Activated CD4-positive, alpha-beta T cell treated with anti-CD3 and anti-CD28 coated beads, Interleukin-2, amount 50 U/mL, for 48 hours (primary cell): ENCODE data around the gene CDH4.

Source experiments
- DNase-seq, 2 experiments: peaks; one replicate each; pipeline ENCODE4 v3.0.0-alpha.2; 2020

The CDH4 gene

DNA sequence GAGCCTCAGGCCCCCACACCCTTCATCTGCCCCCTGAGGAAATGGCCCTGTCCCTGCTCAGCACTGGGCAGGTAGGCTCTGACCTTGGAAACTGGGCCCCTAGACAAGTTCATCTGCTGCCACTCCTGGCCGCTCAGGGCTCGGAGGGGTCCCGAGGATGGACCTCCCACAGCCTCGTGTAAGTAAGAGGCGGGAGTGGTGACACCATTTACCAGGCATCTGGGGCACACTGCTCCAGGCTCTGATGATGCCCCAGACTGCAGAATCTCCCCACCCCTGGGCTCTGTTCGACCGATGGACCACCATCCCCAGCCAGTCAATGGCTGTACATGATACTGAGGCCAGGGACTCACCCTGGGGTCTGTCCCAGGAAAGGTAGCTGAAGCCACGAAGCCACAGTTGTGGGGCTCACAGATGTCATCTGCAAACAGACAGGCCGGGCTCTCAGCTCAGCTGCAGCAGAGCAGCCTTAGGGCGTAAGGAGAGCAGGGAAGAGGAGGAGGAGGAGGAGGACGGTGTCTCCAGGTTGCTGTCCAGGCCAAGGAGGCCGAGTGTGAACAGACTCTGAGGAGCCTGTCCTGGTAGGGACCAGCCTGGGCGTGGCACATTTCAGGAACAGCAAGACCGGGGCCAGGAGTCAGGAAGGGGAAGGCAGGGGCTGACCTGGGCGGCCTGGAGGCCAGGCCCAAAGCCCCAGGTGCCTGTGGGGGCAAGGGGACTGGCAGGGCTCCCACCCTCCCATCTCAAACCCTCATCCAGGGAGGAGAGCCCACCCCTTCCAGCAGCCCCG, 513.2 kb downstream of the CDH4 start:
- DNase-seq = no peak

DNA sequence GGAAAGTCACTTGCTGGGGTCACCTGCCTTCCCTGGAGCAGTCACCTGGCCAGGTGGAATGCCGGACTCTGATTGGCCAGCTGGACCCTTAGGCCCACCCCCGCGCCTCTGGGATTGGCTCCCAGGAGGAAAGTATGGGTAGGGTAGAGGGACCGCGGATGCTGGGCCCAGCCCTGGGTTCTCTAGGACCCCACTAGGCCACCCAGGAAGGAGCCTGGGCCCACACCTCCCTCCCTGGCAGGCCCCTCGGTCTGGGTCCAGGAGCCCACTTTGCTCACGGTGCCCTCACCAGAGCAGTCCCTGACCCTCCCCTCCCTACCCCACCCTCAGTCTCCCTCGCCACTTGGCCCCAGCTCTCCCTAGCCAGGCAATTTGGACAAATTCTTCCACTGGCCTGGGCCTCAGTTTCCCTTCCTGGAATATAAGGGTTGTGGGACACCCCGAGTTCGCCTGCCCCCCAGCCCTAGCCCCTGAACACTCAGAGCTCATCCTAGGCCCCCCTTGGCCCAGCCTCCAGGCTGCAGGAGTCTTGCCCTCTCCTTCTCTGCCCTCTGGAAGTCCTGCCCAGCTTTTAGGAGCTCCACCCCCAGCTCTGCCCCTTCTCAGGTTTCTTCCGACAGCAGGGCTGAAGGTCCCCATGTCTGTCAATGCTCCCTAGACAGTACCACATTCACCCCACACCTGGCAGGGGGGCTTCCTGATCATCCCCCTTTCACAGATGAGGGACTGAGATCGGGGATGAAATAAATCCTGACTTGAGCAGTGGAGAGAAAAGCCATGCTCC, 514.0 kb downstream of the CDH4 start:
- DNase-seq = no peak

DNA sequence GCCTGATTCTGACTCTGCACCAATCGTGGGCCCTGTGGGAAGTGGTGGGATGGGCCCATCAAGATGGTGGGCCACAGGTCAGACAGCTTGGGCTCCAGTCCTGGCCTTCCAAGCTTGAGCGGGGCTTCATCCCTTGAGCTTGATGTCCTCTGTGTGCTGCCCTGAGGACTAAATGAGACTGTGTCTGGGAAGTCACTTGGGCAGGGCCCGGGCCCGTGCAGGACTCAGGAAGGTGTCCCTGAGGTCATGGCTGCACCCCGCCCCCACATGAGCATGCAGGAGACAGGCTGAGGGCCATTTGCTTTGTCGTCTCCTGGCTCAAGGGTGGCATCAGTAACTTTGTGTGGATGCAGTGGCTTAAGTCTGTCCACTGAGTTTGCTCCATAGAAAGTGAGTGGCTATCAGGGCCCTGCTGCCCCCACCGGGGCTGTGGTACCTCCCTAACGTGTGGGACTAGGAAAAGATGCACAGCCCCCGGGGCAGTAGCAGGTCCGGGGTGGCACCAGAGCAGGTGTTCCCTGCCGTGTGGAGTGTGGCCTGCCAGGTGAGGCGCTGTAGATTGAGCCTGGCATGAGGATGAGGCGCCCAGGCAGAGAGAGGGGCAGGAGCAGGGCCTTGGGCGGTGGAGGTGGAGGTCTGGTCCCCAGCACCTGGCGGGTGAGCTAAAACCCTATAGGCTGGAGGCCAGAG, 515.0 kb downstream of the CDH4 start:
- no peak for DNase-seq

DNA sequence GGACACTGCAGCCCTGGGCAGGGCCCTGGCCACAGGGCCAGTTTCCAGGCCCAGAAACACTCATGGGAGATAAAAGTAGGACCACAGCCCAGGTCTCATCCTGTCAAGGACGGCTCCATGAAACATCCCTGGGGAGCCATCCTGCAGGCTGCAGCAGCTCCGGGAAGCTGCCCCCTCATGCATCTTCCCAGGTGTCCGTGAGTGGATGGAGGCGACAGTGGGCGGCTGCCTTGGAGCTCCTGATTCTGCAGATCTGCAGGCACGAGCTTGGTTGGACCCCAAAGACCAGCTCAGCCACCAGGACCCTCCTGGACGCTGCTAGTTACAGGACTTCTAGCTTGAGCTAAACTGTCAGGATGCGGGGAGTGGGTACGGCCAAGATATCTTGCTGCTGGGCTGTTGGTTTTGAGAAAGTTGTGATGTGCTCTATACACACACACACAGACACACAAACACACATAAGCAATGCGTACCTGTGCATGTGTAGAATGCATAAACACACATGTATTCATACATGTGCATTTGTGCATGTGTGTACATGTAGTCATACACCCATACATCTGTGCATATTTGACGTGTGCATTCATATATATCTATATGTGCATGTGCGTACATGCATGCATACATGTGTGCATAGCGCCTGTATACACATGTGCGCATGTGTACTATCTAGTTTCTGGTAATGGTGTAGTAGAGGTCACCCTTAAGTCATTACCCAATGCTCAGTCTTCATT, 515.9 kb downstream of the CDH4 start:
- no peak for DNase-seq

DNA sequence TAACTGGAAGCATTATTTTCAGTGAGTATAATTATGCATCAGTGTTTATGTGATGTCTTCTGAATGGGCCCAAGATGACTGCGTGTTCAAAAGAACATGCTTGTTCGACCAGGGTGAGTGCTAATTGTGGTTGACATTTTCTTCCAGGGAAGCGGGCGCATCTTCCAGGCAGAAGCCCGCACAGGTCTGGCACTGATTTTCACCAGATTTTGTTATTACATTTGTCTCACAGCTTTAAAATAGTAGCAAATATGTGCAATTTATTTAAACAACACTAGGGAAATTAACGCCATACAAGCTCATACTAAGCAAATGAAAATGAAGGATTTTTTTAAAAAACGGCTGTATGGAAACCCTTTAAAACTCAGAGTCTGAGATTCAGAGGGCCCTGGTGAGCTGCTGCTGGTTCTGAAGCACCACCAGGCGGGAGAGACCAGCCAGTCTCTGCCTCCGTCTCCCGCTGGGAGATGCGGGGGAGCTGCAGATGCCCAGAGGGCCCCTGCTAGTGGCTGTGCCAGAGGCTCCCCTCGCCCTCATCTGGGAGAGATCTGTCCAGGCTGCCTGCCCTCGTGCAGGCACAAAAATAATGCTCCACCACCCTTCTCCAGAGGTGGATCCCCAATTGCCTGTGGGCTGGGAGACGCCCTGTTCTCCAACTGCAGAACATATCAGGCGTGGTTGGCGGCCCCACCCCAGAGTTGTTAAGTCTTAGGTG, 516.7 kb downstream of the CDH4 start:
- DNase-seq = no peak

DNA sequence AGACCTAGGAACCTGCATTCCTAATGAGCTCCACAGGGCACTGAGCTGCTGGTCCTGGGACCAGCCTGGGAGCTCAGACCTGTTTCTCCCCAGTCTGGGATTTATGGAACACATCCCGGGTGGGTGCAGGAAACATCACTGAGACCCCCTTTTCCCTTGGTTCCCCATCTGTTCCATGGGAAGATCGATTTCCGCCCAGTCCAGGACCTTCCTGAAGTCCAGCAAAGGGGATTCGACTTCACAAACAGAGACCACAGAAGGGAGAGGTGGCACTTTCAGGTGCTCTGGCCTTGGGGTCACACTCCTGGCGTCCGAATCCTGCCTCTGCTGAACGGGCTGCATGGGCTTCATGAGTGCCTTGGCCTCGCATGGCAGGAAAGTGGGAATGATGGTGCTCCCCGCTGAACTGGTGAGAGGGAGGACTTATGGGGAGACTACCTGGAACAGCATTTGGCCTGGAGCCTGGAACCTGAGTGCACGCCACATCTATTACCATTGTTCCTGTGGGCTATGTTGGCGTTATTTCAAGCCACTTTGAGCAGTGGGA, 517.3 kb downstream of the CDH4 start:
- DNase-seq = no peak

DNA sequence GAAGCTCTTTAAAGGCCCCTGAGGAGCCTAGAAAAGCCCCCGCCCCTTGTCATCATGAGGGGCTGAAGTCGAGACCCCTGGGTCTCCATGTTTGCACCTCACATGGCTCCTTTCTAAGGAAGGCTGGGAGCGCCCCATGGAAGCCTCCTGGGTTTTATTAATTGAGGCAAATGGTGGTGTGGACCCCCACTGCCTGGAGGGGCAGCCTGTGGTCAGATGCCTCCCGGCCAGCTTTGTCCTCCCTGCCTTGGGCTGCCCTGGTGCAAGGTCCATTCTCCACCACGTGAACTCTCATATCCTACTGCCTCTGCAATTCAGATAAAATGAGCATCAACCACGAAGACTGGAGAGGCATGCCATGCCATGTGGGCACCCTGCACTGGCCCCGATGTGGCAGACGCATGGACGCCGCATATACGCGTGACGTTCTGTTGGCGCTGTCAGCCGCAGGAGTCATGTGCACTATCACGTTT, 518.1 kb downstream of the CDH4 start:
- DNase-seq = no peak

DNA sequence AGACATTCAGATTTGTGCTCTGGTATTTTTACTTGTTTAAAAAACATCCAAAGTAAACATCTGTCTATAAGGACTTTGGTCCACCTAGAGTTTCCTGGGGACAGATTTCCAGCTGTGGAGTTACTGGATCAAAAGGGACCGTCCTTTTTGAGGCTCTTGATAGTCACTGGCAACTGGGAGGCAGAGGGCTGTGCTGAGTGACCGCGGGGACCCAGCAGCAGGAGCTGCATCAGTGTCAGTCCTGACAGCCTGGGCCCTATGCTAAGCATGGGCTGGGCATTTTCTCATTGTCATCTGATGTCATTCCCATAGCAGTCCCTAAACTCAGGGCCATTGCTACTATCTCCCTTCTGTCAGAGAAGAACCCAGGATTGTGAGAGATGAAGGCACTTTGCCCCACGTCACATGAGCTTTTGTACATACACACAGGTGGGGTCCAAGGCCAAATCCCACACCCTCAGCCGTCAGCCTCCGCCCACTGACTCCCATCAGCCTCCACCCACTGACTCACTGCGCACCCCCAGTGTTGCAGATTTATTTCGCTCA, 519.8 kb downstream of the CDH4 start:
- no peak for DNase-seq

DNA sequence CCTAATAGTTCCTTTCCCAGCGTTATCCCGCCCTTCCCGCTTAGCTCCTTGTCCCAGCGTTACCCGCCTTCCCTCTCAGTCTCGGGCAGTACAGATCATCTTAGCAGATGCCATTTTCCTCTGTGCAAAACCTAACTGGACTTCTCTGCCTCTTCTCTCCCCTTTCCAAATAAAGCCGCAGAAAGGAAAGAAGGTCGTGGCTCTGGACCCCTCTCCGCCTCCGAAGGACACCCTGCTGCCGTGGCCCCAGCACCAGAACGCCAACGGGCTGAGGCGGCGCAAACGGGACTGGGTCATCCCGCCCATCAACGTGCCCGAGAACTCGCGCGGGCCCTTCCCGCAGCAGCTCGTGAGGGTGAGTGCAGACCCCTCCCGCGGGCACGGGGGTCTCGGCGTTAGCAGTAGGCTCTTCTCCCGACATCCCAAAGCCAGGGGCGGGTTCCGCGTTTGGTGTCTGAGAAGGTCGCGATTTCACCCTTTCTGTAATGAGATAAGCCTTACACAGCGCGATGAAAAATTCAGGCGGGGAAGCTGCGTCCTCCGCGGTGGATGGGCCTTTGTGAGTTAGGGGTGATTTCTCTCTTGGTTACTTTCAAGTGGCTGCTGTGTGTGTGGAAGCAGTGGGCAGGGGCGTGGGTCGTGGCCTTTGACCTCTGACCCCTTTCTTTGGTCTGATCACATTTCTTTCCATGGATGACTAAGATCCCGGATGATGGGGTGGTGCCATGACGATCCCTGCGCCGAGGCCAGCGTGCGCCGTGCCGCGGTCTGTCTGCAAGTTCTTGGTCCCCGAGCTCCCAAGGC, 521.0 kb downstream of the CDH4 start:
- no peak for DNase-seq

DNA sequence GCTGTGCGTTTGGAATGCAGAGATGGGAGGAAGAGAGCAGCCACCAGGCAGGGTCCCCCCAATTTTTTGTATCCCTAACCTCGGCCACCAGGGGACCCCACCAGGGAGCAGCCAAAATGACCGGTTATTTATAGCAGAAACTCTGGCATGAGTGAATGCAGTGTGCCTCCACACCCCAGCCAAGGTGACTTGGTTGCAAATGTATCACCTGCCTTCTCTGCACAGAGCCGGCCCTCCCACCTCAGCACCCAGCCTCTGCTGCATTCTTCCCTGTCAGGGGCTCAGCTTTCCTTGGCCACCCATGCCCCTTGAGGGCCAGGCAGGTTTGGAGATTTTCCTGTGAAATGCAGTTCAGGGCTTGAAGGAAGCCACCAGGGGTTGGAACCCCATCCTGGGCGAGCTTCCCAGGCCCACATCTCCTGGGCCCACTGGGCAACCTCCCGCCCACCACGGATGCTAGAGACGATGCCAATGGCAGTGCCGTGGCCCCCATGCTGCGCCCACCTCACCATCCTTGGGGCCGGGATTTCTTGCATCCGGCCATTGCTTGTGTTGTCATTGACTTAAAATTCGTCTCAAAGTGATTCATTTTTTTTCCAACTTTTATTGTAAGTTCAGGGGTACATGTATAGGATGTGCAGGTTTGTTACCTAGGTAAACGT, 522.0 kb downstream of the CDH4 start:
- DNase-seq = no peak

DNA sequence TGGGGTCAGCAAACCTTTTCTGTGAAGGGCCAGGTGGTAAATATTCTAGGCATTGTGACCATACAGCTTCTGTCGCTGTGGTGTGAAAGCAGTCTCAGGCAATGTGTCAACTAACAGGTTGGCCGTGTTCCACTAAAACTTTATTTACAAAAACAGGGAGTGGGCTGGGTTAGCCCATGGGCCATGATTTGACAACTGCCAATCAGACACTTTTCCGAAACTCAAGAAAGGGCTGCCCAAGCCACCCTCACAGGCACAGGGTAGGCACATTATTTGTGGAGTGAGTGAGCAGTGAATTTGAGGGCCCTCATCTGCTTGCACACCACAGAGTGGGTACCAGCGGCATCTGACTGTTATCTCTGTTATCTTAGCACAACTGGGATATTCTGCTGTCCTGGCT, 523.4 kb downstream of the CDH4 start:
- no peak for DNase-seq

DNA sequence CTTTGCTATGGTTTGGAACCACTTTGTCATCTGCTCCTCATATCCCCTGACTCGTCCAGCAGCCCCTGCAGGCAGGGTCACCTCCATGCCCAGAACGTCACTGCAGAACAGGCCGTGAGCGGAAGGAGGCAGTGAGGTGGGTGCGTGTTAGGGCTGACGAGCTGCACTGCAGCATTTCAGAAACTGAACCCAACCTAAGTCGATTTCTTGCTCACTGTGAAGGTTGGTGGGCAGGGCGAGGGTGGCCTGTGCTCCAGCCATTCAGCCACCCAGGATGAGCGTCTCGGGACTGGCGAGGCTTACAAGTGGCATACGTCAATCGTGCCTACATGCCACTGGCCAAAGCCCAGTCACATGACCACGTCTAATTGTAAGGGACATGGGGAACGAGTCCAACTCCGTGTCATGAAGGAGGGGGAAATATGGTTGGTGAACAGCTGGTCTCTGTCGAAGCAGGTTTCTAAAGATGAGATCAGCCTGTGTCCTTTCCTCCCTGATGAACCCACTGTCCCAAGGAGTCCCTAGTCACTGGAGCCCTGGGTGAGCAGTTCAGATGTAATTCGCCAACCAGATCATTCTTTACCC, 524.5 kb downstream of the CDH4 start:
- no peak for DNase-seq

DNA sequence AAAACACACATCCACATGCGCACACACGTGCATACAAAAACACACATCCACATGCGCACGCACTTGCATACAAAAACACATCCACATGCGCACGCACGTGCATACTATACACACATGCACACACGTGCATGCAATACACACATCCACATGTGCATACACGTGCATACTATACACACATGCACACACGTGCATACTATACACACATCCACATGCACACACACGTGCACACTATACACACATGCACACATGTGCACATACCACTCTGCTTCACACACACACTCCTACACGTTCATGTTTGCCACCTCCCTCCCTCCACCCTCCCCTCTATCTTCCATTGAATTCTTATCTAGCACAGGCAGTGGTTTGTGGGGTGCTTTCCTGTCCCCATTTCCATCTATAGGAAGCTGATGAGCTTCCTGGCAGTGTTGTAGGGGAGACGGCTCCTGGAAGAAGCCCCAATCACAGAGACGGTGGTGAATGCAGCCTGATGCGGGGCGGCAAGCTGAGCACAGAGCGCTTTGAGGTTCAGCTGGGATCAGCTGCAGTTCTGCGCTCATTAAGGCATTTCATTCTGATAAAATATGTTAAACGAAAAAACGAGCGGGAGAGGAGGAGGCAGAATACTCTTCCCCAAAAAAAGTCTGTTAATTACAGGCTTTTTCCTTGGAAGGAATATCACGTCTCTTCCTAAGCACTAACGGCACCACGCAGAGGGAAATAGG, 525.9 kb downstream of the CDH4 start:
- DNase-seq = no peak

DNA sequence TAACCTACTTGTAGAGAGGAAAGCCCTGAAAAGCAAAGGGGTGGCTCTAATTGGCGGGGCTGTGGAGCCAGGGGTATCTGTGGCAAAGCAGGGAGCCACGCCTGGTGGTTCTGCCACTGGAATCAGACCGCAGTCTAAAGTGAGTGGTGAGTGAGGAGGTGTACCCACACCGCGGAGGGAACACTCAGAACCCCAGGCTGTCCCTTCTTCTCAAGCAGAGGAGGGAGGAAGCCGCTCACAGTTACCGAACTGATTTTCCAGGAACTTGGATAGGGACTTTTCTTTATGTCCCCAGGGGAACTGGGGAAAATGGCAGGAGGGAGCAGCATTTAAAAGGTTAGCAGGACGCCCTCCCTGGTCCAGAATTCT, 526.4 kb downstream of the CDH4 start:
- DNase-seq = no peak

DNA sequence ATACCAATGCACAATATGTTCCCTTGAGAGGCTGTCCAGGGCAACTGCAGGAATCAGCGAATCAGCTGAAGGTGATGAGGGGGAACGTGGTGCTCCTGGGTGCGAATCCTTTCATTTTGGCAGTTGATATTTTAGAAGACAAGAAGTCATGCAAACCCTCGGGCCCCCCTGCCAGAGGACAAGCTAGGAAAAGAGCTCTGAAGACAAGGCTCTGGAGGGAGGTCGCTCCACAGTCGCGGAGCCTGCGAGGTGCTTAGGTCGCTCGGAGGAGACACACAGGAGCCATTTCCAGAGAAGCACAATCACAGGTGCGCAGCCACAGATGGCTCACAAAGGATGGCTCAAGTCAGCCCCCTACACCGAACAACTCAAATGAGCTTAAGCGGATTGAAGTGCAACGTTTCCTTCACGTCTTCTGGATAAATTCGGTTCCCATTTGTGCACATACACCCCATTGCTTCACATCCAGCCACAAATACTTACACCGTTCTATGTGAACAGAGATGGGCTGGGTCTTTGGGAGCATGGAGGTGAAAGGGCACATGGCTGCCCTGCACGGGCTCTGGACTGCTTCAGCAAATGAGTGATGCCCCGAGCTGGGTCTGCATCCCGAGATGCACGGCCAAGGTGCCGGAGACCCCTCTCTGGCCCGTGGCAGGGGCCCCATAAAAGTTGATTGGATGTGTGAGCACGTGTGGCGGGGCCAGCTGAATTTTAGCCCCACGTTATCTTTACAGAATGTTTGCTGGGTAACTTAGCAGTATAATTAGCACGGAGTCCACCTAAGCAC, 527.3 kb downstream of the CDH4 start:
- no peak for DNase-seq

DNA sequence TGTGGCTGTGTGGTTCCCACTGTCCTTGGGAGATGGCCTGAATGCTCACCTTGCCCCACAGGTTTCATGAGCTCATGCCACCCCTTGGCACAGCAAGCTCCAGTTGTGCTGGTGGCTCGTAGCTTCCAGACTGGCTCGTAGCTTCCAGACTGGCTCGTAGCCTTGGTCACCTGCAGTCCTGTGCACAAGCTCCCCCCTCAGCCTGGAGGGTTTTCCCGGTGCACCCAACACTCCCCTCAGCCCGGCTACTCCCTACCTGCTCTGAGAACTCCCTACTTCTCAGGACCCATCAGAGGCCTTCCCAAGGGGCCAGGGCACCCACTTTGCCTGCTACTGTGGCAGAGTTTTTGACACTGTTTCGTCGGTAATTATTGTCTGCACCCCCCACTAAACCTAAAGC, 528.0 kb downstream of the CDH4 start:
- no peak for DNase-seq

DNA sequence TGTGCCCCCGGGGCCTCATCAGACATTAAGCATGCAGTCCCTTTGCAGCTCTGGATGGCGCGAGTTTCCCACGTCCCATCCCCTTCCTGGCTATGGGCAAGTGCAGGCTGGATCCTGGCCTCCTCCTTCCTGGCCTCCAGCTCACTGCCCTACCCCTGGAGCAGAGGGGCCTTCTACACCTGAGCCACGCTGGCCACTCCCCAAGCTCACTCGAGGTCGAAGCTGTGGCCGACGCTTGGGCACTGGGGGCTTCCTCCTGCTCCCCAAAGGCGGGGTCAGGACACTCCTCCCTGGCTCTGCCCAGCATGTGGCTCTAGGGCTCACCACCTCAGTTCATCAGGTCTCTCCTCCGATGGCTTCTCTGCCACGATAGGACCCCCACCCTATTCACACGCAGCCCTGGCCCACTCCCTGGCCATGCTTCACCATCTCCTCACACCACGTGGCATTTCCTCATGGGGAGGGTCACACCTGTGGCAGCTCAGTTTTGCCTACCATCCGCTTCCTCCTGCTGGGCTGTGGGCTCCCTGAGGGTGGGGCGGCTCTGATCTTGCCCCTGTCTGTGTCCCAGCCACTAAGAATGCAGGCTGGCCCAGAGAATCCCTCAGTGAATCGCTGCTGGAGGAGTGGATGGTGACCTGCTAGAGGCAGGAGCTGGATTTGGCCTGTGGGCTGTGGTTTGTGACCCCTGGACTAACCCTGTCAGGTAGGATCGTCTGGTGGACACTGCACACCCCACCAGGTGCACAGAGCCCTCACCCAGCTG, 532.9 kb downstream of the CDH4 start:
- DNase-seq = no peak

DNA sequence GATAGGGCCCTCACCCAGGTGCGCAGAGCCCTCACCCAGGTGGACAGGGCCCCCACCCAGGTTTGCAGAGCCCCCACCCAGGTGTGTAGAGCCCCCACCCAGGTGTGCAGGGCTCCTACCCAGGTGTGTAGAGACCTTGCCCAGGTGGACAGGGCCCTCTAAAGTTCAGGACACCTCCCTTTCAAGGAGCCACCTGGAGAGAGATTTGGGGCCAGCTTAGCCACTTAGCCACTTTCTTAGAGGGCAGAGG, 533.4 kb downstream of the CDH4 start:
- no peak for DNase-seq
